ENCODE results near the gene RHOJ. TPM values are rescaled to one million over a fixed set of nuclear protein-coding genes. Genes with fewer than 3 reads are reported as not detected.

Gene RHOJ
- total and polyA plus RNA-seq, 2 experiments from 2014 or later = 0.17 TPM; not detected in 1

DNA sequence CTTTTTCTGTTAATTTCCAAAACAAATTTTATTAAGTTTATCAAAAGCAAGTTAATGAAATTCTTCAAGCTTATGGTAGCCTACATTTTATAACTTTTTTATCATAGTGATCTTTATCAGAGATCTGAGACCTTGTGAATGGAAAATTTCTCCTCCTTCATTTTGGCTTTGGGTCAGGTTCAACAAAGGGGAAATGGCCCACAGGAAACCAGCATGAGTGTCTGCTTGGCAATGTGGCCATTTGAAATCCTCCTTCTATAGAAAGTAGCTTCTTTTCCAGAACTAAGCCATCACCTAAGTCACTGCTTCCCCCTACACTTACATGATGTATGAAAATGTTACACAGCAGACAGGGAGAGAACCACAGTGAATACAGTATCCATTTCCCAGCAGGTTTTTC, 1.6 kb downstream of the RHOJ start (continued):
- no peak for TF ChIP-seq CTCF (conservative IDR thresholded peaks at IDR 0.05; ENCODE audit: low read depth in 2 of 2)
- TF ChIP-seq EZH2phosphoT487 (IDR thresholded peaks at IDR 0.05; ENCODE audit: unreplicated experiment) = no peak
- TF ChIP-seq CREB1 (CRISPR knock-in tag; IDR thresholded peaks at IDR 0.05; ENCODE audit: low read depth) = no peak
- no peak for TF ChIP-seq EZH2 (IDR thresholded peaks at IDR 0.05; ENCODE audit: low read depth, unreplicated experiment)
- TF ChIP-seq STAT1 (IDR thresholded peaks at IDR 0.05; ENCODE audit: unreplicated experiment) = no peak
- TF ChIP-seq NANOG (IDR thresholded peaks at IDR 0.05; ENCODE audit: borderline replicate concordance) = no peak
- TF ChIP-seq JUNB (IDR thresholded peaks at IDR 0.05; ENCODE audit: unreplicated experiment) = no peak

DNA sequence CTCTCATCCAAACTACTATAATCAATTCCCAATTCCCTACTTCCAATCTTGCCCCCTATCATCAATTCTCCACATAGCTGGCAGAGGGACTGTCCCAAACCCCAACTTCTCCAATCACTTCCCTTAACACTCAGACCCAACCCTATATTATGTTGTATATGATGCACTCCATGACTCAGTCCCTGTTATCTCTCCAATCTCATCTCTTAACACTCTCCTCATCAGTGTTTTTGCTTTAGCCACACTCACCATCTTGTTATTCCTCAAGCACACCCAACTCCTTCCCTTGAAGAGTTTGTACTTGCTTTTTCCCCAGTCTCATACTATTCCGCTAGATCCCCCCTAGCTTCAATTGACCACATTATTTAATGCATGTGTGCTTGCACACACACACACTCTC, 4.9 kb downstream of the RHOJ start:
- no peak for DNase-seq (ENCODE audit: low spot score)
- Histone ChIP-seq H3K36me3 (ENCODE audit: insufficient read depth) (no peaks in the 10 kb centered on the region), H3K27me3 (ENCODE audit: insufficient read depth) (no peaks in the 10 kb centered on the region), H3K4me1 (ENCODE audit: insufficient read depth) (peaks cover 15% of the 10 kb centered on the region), H3F3A (replicated peaks; ENCODE audit: low read depth) (no peaks in the 10 kb centered on the region), H4K20me1 (replicated peaks; ENCODE audit: insufficient read depth) (no peaks in the 10 kb centered on the region), H2AFZ (no peak overlapping the region), H3K27ac (ENCODE audit: low read depth) (no peak overlapping the region), H3K79me2 (replicated peaks; ENCODE audit: insufficient read depth) (no peaks in the 10 kb centered on the region), H3K4me2 (no peak overlapping the region), H3K9me2 (ENCODE audit: insufficient read depth) (peaks cover 12% of the 10 kb centered on the region), H3K4me3 (no peak overlapping the region)
- Mint-ChIP-seq H3K27ac (no peak overlapping the region), H3K4me3 (no peak overlapping the region), H3K36me3 (ENCODE audit: low read depth) (no peaks in the 10 kb centered on the region), H3K4me1 (peaks cover 11% of the 10 kb centered on the region), H3K27me3 (ENCODE audit: insufficient read depth, low read depth, poor library complexity) (no peaks in the 10 kb centered on the region), H3K9me3 (no peaks in the 10 kb centered on the region)
- no peak for ATAC-seq
- TF ChIP-seq, protein P1, sequence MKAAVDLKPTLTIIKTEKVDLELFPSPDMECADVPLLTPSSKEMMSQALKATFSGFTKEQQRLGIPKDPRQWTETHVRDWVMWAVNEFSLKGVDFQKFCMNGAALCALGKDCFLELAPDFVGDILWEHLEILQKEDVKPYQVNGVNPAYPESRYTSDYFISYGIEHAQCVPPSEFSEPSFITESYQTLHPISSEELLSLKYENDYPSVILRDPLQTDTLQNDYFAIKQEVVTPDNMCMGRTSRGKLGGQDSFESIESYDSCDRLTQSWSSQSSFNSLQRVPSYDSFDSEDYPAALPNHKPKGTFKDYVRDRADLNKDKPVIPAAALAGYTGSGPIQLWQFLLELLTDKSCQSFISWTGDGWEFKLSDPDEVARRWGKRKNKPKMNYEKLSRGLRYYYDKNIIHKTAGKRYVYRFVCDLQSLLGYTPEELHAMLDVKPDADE (IDR thresholded peaks at IDR 0.05) = no peak
- TF ChIP-seq STAT1 (IDR thresholded peaks at IDR 0.05; ENCODE audit: unreplicated experiment) (no peak), JUNB (IDR thresholded peaks at IDR 0.05; ENCODE audit: unreplicated experiment) (no peak), POLR2AphosphoS5 (IDR thresholded peaks at IDR 0.05; ENCODE audit: low read depth) (no peak), ZNF331 (CRISPR knock-in tag; IDR thresholded peaks at IDR 0.05; ENCODE audit: low read depth) (no peak), EZH2 (IDR thresholded peaks at IDR 0.05; ENCODE audit: low read depth, unreplicated experiment) (no peak), CREB1 (CRISPR knock-in tag; IDR thresholded peaks at IDR 0.05; ENCODE audit: low read depth) (no peak), ZNF114 (CRISPR knock-in tag; IDR thresholded peaks at IDR 0.05) (no peak)
- TF ChIP-seq, protein P2, sequence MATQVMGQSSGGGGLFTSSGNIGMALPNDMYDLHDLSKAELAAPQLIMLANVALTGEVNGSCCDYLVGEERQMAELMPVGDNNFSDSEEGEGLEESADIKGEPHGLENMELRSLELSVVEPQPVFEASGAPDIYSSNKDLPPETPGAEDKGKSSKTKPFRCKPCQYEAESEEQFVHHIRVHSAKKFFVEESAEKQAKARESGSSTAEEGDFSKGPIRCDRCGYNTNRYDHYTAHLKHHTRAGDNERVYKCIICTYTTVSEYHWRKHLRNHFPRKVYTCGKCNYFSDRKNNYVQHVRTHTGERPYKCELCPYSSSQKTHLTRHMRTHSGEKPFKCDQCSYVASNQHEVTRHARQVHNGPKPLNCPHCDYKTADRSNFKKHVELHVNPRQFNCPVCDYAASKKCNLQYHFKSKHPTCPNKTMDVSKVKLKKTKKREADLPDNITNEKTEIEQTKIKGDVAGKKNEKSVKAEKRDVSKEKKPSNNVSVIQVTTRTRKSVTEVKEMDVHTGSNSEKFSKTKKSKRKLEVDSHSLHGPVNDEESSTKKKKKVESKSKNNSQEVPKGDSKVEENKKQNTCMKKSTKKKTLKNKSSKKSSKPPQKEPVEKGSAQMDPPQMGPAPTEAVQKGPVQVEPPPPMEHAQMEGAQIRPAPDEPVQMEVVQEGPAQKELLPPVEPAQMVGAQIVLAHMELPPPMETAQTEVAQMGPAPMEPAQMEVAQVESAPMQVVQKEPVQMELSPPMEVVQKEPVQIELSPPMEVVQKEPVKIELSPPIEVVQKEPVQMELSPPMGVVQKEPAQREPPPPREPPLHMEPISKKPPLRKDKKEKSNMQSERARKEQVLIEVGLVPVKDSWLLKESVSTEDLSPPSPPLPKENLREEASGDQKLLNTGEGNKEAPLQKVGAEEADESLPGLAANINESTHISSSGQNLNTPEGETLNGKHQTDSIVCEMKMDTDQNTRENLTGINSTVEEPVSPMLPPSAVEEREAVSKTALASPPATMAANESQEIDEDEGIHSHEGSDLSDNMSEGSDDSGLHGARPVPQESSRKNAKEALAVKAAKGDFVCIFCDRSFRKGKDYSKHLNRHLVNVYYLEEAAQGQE (IDR thresholded peaks at IDR 0.05; ENCODE audit: unreplicated experiment) = no peak
- TF ChIP-seq, protein P3, sequence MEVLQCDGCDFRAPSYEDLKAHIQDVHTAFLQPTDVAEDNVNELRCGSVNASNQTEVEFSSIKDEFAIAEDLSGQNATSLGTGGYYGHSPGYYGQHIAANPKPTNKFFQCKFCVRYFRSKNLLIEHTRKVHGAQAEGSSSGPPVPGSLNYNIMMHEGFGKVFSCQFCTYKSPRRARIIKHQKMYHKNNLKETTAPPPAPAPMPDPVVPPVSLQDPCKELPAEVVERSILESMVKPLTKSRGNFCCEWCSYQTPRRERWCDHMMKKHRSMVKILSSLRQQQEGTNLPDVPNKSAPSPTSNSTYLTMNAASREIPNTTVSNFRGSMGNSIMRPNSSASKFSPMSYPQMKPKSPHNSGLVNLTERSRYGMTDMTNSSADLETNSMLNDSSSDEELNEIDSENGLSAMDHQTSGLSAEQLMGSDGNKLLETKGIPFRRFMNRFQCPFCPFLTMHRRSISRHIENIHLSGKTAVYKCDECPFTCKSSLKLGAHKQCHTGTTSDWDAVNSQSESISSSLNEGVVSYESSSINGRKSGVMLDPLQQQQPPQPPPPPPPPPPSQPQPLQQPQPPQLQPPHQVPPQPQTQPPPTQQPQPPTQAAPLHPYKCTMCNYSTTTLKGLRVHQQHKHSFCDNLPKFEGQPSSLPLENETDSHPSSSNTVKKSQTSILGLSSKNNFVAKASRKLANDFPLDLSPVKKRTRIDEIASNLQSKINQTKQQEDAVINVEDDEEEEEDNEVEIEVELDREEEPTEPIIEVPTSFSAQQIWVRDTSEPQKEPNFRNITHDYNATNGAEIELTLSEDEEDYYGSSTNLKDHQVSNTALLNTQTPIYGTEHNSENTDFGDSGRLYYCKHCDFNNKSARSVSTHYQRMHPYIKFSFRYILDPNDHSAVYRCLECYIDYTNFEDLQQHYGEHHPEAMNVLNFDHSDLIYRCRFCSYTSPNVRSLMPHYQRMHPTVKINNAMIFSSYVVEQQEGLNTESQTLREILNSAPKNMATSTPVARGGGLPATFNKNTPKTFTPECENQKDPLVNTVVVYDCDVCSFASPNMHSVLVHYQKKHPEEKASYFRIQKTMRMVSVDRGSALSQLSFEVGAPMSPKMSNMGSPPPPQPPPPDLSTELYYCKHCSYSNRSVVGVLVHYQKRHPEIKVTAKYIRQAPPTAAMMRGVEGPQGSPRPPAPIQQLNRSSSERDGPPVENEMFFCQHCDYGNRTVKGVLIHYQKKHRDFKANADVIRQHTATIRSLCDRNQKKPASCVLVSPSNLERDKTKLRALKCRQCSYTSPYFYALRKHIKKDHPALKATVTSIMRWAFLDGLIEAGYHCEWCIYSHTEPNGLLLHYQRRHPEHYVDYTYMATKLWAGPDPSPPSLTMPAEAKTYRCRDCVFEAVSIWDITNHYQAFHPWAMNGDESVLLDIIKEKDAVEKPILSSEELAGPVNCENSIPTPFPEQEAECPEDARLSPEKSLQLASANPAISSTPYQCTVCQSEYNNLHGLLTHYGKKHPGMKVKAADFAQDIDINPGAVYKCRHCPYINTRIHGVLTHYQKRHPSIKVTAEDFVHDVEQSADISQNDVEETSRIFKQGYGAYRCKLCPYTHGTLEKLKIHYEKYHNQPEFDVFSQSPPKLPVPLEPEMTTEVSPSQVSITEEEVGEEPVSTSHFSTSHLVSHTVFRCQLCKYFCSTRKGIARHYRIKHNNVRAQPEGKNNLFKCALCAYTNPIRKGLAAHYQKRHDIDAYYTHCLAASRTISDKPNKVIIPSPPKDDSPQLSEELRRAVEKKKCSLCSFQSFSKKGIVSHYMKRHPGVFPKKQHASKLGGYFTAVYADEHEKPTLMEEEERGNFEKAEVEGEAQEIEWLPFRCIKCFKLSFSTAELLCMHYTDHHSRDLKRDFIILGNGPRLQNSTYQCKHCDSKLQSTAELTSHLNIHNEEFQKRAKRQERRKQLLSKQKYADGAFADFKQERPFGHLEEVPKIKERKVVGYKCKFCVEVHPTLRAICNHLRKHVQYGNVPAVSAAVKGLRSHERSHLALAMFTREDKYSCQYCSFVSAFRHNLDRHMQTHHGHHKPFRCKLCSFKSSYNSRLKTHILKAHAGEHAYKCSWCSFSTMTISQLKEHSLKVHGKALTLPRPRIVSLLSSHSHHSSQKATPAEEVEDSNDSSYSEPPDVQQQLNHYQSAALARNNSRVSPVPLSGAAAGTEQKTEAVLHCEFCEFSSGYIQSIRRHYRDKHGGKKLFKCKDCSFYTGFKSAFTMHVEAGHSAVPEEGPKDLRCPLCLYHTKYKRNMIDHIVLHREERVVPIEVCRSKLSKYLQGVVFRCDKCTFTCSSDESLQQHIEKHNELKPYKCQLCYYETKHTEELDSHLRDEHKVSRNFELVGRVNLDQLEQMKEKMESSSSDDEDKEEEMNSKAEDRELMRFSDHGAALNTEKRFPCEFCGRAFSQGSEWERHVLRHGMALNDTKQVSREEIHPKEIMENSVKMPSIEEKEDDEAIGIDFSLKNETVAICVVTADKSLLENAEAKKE (CRISPR knock-in tag; IDR thresholded peaks at IDR 0.05) = no peak
